ENCODE measurements around the gene FPR1. TPM values are rescaled to one million over a fixed set of nuclear protein-coding genes. Genes with fewer than 3 reads are reported as not detected.

FPR1 gene
- polyA plus RNA-seq, 1 experiment: not detected

DNA sequence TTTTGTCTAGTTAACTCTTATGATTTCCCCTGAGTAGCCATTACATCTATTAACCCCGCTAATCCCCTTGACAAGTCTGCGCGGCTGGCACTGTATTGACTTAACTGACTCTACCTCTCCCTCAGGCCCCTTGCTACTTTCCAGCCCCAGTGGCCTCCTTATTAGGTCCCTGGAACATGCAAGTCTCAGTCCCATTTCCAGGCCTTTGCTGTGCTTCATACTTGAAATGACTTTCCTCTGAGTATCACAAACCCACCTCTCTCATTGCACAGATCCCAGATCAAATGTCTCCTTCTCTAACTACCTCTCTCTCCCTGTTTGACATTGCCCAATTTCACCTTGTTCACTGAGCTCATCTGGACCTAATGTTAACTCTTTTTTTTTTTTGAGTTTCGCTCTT, 45.4 kb downstream of the FPR1 start:
- POLR2A ChIA-PET: no interaction called here
- TF ChIP-seq, protein P1, sequence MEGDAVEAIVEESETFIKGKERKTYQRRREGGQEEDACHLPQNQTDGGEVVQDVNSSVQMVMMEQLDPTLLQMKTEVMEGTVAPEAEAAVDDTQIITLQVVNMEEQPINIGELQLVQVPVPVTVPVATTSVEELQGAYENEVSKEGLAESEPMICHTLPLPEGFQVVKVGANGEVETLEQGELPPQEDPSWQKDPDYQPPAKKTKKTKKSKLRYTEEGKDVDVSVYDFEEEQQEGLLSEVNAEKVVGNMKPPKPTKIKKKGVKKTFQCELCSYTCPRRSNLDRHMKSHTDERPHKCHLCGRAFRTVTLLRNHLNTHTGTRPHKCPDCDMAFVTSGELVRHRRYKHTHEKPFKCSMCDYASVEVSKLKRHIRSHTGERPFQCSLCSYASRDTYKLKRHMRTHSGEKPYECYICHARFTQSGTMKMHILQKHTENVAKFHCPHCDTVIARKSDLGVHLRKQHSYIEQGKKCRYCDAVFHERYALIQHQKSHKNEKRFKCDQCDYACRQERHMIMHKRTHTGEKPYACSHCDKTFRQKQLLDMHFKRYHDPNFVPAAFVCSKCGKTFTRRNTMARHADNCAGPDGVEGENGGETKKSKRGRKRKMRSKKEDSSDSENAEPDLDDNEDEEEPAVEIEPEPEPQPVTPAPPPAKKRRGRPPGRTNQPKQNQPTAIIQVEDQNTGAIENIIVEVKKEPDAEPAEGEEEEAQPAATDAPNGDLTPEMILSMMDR (IDR thresholded peaks at IDR 0.05; ENCODE audit: insufficient read depth, low read depth, low read length): no peak
- DNase-seq (ENCODE audit: low read depth): no peak
- CTCF ChIA-PET: no interaction called here
- no peaks in the 10 kb centered on the region for H3K27me3 ChIP-seq (ENCODE audit: control insufficient read depth, insufficient read depth, low read length)
- H3K4me3 ChIP-seq (ENCODE audit: low read depth, low read length): no peak overlapping the region
- peaks cover 22% of the 10 kb centered on the region for H3K36me3 ChIP-seq (ENCODE audit: control insufficient read depth, insufficient read depth, low read length)

DNA sequence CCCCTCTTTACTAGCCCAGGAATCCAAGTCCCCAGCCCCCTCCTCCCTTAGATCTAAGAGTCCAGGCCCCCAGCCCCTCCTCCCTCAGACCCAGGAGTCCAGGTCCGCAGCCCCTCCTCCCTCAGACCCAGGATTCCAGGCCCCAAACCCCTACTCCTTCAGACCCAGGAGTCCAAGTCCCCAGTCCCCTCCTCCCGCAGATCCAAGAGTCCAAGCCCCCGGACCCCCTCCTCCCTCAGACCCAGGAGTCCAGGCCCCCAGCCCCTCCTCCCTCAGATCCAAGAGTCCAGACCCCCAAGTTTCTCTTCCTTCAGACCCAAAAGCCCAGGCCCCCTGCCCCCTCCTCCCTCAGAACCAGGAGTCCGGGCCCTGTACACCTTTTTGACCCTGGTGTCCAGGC, 47.1 kb downstream of the FPR1 start:
- H3K4me3 ChIP-seq (ENCODE audit: low read depth, low read length): peak overlapping the region; percentile 57
- POLR2A ChIA-PET: no interaction called here
- CTCF ChIA-PET: interaction anchor here (0.6 to 1.3 kb wide), 5 partner anchors 35 to 283 kb away, joined by 3 to 4 read pairs (median 4); no protein-coding TSS in a partner anchor
- H3K27me3 ChIP-seq (ENCODE audit: control insufficient read depth, insufficient read depth, low read length): no peaks in the 10 kb centered on the region
- peaks cover 23% of the 10 kb centered on the region for H3K36me3 ChIP-seq (ENCODE audit: control insufficient read depth, insufficient read depth, low read length)
- DNase-seq (ENCODE audit: low read depth): no peak
- TF ChIP-seq, protein P1 (IDR thresholded peaks at IDR 0.05; ENCODE audit: insufficient read depth, low read depth, low read length): no peak

DNA sequence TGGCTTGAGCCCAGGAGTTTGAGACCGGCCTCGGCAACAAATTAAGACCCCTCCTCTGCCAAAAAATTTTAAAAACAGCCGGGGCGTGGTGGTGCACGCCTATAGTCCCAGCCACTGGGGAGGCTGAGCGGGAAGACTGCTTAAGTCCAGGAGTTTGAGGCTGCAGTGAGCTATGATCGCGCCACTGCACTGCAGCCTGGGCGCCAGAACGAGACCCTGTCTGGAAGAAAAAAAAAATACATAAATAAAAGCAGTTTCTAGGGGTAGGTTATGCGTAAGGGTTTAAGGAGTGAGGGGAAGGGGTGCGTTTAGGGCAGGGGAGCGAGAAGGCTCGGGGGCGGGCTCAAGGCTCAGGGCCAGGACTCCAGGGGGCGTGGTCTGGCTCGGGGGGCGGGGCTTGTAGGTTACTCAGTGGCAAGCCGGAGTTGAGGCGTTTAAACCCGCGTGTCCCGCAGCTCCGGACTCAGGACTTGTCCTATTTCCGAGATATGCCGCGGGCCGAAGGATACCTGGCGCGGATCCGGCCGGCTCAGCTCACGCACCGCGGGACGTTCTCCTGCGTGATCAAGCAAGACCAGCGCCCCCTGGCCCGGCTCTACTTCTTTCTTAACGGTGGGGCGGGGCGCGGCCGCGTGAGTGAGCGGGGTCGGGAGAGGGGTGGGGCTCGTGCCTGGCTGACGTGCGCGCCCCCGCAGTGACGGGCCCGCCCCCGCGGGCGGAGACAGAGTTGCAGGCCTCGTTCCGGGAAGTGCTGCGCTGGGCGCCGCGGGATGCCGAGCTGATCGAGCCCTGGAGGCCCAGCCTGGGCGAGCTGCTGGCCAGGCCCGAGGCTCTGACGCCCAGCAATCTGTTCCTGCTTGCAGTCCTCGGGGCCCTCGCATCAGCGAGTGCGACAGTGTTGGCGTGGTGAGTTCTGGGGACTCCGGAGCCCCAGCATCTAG, 47.8 kb downstream of the FPR1 start:
- DNase-seq (ENCODE audit: low read depth): peak; percentile 65
- Histone ChIP-seq H3K36me3 (ENCODE audit: control insufficient read depth, insufficient read depth, low read length) (peaks cover 26% of the 10 kb centered on the region), H3K27me3 (ENCODE audit: control insufficient read depth, insufficient read depth, low read length) (no peaks in the 10 kb centered on the region), H3K4me3 (ENCODE audit: low read depth, low read length) (peak overlapping the region; percentile 57)
- TF ChIP-seq, protein P1 (IDR thresholded peaks at IDR 0.05; ENCODE audit: insufficient read depth, low read depth, low read length): peak; percentile 68
- ChIA-PET POLR2A (interaction anchor here (0.6 kb wide), 1 partner anchor 899 kb away, joined by 3 read pairs; no protein-coding TSS in a partner anchor), CTCF (interaction anchor here (0.6 to 1.4 kb wide), 6 partner anchors 9 to 282 kb away, joined by 3 to 4 read pairs (median 4); no protein-coding TSS in a partner anchor)

DNA sequence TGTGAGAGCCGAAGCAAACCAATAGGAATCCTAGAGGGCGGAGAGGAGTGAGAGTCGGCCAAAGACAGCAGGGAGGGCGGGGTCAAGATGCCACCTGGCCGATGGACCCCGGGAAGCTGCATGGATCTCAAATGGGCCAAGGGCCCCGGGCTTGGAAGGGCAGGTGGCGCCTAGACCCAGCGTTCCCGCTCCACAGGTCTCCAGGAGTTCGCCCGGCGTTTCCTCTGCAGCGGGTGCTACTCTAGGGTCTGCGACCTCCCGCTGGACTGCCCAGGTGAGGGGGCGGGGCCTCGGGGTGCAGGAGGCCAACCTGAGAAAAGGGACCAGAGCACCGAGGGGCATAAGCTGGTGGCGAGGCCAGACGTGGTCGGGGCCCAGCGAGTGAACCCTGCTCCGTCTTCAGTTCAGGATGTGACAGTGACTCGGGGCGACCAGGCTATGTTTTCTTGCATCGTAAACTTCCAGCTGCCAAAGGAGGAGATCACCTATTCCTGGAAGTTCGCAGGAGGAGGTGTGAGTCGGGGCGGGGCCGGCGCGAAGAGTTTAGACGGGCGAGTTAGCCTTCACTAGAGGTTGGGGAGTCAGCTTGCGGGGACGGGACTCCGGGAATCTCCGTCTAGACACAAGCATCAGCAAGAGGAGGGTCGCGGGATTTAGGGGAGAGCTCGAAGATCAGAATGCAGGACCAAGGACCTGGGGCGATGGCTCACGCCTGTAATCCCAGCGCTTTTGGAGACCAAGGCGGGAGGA, 48.7 kb downstream of the FPR1 start:
- Histone ChIP-seq H3K36me3 (ENCODE audit: control insufficient read depth, insufficient read depth, low read length) (peaks cover 27% of the 10 kb centered on the region), H3K4me3 (ENCODE audit: low read depth, low read length) (no peak overlapping the region)
- CTCF ChIA-PET: interaction anchor here (1.3 to 1.4 kb wide), 2 partner anchors 9 to 75 kb away, joined by 3 read pairs; no protein-coding TSS in a partner anchor

More for the DNA sequence above, 48.7 kb downstream of the FPR1 start:
- TF ChIP-seq, protein P1 (IDR thresholded peaks at IDR 0.05; ENCODE audit: insufficient read depth, low read depth, low read length): no peak
- no peaks in the 10 kb centered on the region for H3K27me3 ChIP-seq (ENCODE audit: control insufficient read depth, insufficient read depth, low read length)
- POLR2A ChIA-PET: interaction anchor here (0.6 kb wide), 1 partner anchor 898 kb away, joined by 3 read pairs; no protein-coding TSS in a partner anchor
- DNase-seq (ENCODE audit: low read depth): no peak

All from BJ (cell line).